GM19463 (cell line): ENCODE results near the gene SAT2.

Experiments
- ATAC-seq: cut with Tn5 transposase; IDR thresholded peaks from one replicate; pipeline ENCODE4 v1.9.1; 2021; ENCODE audit warnings: mild to moderate bottlenecking, moderate library complexity; ENCODE audit not compliant: unreplicated experiment

The SAT2 gene

GRCh38 chr17:7576432-7576937 is 51.1 kb downstream of the SAT2 start:
- ATAC-seq: no peak
